HG03103 (cell line): ENCODE data around the gene LRRC10B.

Experiments used
- ATAC-seq: cut with Tn5 transposase; IDR thresholded peaks from one replicate; pipeline ENCODE4 v1.9.1; 2021; ENCODE audit warnings: low read depth; ENCODE audit not compliant: unreplicated experiment

The LRRC10B gene

GRCh38 chr11:61543606-61544306 lies 35.2 kb downstream of the LRRC10B start:
- no peak for ATAC-seq

- ATAC-seq = no peak
Measured at GRCh38 chr11:61544466-61544865, 35.9 kb downstream of the LRRC10B start.

- no peak for ATAC-seq
Measured at GRCh38 chr11:61545341-61545740, 36.8 kb downstream of the LRRC10B start.

- ATAC-seq = no peak
Measured at GRCh38 chr11:61545921-61546320, 37.4 kb downstream of the LRRC10B start.

- no peak for ATAC-seq
Measured at GRCh38 chr11:61546663-61547062, 38.1 kb downstream of the LRRC10B start.

- ATAC-seq = no peak
Measured at GRCh38 chr11:61547246-61547645, 38.7 kb downstream of the LRRC10B start.

- ATAC-seq = no peak
Measured at GRCh38 chr11:61549177-61549576, 40.6 kb downstream of the LRRC10B start.

GRCh38 chr11:61549662-61550568 lies 41.4 kb downstream of the LRRC10B start:
- no peak for ATAC-seq

- ATAC-seq = no peak
Measured at GRCh38 chr11:61550665-61551227, 42.2 kb downstream of the LRRC10B start.

- ATAC-seq = no peak
Measured at GRCh38 chr11:61551634-61552033, 43.1 kb downstream of the LRRC10B start.

- no peak for ATAC-seq
Measured at GRCh38 chr11:61552108-61552635, 43.6 kb downstream of the LRRC10B start.

GRCh38 chr11:61553373-61554171 lies 45.0 kb downstream of the LRRC10B start:
- ATAC-seq = no peak

GRCh38 chr11:61554172-61554988 lies 45.8 kb downstream of the LRRC10B start:
- ATAC-seq = no peak

GRCh38 chr11:61555051-61555969 lies 46.8 kb downstream of the LRRC10B start:
- no peak for ATAC-seq

GRCh38 chr11:61555978-61556377 lies 47.4 kb downstream of the LRRC10B start:
- no peak for ATAC-seq

GRCh38 chr11:61556621-61557020 lies 48.1 kb downstream of the LRRC10B start:
- no peak for ATAC-seq
